Ovary (tissue), 9 donors: ENCODE results near the gene ADCY1. TPM values are rescaled to one million over a fixed set of nuclear protein-coding genes. Genes with fewer than 3 reads are reported as not detected.

Experiments used
- DNase-seq, 5 donors: peaks; one replicate each; pipeline ENCODE4 v3.0.0-alpha.2; 2019 to 2020
- H3K27ac ChIP-seq, 2 donors: fragments of 200-600 bp; one replicate each; pipeline versions ENCODE4 v1.5.1 to v1.8.0; 2019 to 2022
- H3K27me3 ChIP-seq: fragments of 200-600 bp; one replicate; pipeline ENCODE4 v1.8.0; 2022
- H3K36me3 ChIP-seq: fragments of 200-600 bp; sonication (generic); one replicate; pipeline ENCODE4 v1.5.1; 2019
- H3K4me1 ChIP-seq: one replicate; pipeline ENCODE4 v1.8.1; 2013; ENCODE audit warnings: mild to moderate bottlenecking, moderate library complexity; ENCODE audit not compliant: insufficient read depth
- H3K4me3 ChIP-seq: fragments of 200-600 bp; sonication (generic); one replicate; pipeline ENCODE4 v1.5.1; 2017
- H3K9me3 ChIP-seq, 2 donors: fragments of 200-600 bp in 1 of 2; sonication (generic) in 1 of 2; one replicate each; pipeline versions ENCODE4 v1.5.1 to v1.8.1; 2013 to 2019; ENCODE audit warnings: mild to moderate bottlenecking in 1 of 2, moderate library complexity in 1 of 2
- CTCF ChIP-seq, 3 donors: fragments of 450-650 bp in 2 of 3; fragments of 200-600 bp in 1 of 3; IDR thresholded peaks; one replicate each; pipeline versions ENCODE4 v1.5.1 to v1.8.0; 2016 to 2022; ENCODE audit warnings: antibody characterized with exemption in 3 of 3, mild to moderate bottlenecking in 1 of 3
- EP300 ChIP-seq: sonication (generic); formaldehyde crosslinking; IDR thresholded peaks from one replicate; pipeline ENCODE4 v1.6.1; 2017; ENCODE audit warnings: antibody characterized with exemption
- POLR2A ChIP-seq: fragments of 450-650 bp; IDR thresholded peaks from one replicate; pipeline ENCODE4 v1.6.1; 2017; ENCODE audit warnings: antibody characterized with exemption, mild to moderate bottlenecking, moderate library complexity
- WGBS, 3 donors: extraction: QIAGEN DNeasy Blood & Tissue Kit in 1 of 3; methylation state at CpG; one replicate each; pipeline versions ENCODE4 v1.1.5 to v1.1.7; 2013 to 2017; 5-methylcytosine and 5-hydroxymethylcytosine counted together
- intact Hi-C, 4 donors: fragments of 100-400 bp; cut with DNase I; formaldehyde crosslinking; loops; one replicate each; pipeline versions ENCODE4 v1.11.0 to v1.15.1; 2022 to 2023
- polyA plus RNA-seq, 2 donors: library from polyadenylated mRNA; stranded (reverse); fragments of 200-250 nt in 1 of 2; fragments of 350-450 nt in 1 of 2; fragmentation: Illumina TruSeq in 1 of 2; extraction: RNeasy Lipid Tissue Mini Kit (QIAGEN cat#74804) in 1 of 2; gene quantifications; one replicate each; pipeline ENCODE4 v1.2.3, GENCODE V29; 2013 to 2014
- total RNA-seq, 7 donors: library from RNA; depleted of rRNA in 2 of 7; stranded (reverse); fragments of >200 nt in 2 of 7; fragmentation: NEBNext Ultra II Directional in 3 of 7; extraction: Animal tissue kit (Norgen Biotek cat#: 25700) in 3 of 7; gene quantifications; one replicate each; pipeline versions ENCODE4 v1.1.0 to v1.2.4, GENCODE V29; 2016 to 2023
- donor health status: DM: no; HTN: no; CAD: no; lungs with moderate emphysema.
- donor health status: DM: no; HTN: no; CAD: no.
- donor health status: Bipolar disorder and iron deficiency.
- donor health status: DM: yes; HTN: yes; CAD: no.
- donor health status: DM: no; HTN: no; CAD: no.
- donor health status: DM: yes; HTN: yes; CAD: no.

ADCY1 gene
- total and polyA plus RNA-seq, 9 donors = 0.40 to 3.7 (median 1.7) TPM

- TF ChIP-seq EP300 (no peak), CTCF (IDR thresholded peaks at IDR 0.05) (no peak), POLR2A (no peak)
- DNase-seq = no peak
- Histone ChIP-seq H3K27me3 (no peaks in the 10 kb centered on the region), H3K36me3 (no peaks in the 10 kb centered on the region), H3K27ac (no peak overlapping the region), H3K4me1 (no peaks in the 10 kb centered on the region), H3K4me3 (no peak overlapping the region), H3K9me3 (no peaks in the 10 kb centered on the region)
- intact Hi-C loops = no loop called here
- 86 to 90% (median 89%) methylated on average over 2 of the region's 2 CpGs for WGBS, 3 donors
Observed at GRCh38 chr7:45656431-45656830, 82.3 kb downstream of the ADCY1 start.

DNA sequence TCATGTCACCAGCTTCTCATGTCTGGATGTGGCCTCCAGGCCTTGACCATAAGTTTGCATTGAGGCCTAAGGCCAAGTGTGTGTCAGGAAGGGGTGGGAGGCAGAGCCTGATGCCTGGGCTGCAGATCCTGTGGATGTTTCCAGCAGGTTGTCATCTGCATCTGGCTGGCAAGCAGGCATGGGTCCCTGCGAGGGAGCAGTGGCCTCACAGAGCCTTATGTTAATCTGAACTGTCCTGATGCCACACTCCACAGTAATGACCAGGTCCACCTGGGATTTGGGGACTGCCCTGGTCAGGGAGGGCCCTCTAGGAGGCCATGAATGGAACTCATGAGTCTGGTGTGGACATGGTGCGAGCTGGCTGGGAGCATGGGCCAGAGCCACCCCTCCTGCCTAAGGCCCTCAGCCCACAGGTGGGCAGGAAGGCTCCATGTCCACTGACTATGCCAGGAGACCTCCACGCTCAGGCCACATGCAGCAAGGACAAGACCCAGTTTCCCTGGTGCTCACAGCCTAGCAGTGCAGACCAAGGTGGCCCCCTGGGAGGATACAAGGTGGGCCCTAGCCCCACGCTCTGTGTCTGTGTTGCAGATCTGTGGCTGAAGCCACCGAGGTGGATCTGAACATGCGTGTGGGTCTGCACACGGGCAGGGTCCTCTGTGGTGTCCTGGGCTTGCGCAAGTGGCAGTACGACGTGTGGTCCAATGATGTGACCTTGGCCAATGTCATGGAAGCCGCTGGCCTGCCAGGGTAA, 83.1 kb downstream of the ADCY1 start:
- H3K36me3 ChIP-seq = no peaks in the 10 kb centered on the region
- H3K4me3 ChIP-seq = no peak overlapping the region
- DNase-seq = no peak
- 90 to 95% (median 91%) methylated on average over 10 to 11 of the region's 11 CpGs for WGBS, 3 donors
- H3K27me3 ChIP-seq = no peaks in the 10 kb centered on the region
- intact Hi-C loops = no loop called here
- TF ChIP-seq CTCF (IDR thresholded peaks at IDR 0.05) = no peak
- TF ChIP-seq POLR2A = no peak
- no peak for TF ChIP-seq EP300
- no peaks in the 10 kb centered on the region for H3K4me1 ChIP-seq
- no peaks in the 10 kb centered on the region for H3K9me3 ChIP-seq
- no peak overlapping the region for H3K27ac ChIP-seq

DNA sequence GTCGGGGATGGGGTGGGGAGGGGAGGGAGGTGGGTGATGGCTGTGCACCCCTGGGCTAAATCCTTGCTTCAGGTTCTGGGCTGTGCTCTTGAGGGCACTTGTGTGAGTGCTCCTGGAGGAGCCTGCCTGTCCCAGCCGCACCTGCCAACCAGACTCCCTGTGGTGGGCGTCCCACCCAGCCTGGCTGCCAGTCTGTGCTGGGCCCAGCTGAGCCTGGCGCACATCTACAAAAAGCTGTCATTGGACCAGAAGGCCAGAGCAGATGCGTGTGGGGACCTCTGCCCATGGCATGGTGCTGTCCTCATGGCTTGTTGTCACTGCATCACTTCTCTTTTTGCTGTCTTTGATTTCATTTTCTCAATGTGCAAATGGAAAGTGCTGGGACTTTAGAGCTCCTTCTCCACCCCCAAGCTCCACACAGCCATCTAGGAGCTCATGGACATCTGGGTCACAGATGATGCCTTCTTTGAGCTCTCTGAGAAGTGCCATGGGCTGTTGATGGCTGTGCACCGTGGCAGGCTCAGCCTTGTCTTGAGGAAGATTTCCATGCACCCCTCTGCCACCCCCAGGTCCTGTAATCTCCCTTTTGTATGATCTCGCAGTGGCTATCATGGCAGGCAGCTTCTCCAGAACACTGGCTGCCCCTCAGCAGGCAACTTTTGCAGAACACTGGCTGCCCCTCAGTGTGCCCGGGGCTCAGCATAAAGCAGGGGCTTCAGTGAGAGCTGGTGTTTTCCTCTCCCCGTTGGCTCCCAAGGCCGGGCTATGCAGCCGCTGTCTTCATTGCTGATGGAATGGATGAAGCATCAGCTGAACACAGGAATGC, 83.9 kb downstream of the ADCY1 start:
- intact Hi-C loops = no loop called here
- DNase-seq = no peak

More for the DNA sequence above, 83.9 kb downstream of the ADCY1 start:
- no peaks in the 10 kb centered on the region for H3K4me1 ChIP-seq
- H3K27ac ChIP-seq = no peak overlapping the region
- no peak overlapping the region for H3K4me3 ChIP-seq
- WGBS, 3 donors = 81 to 90% (median 85%) methylated on average over 11 of the region's 11 CpGs
- no peaks in the 10 kb centered on the region for H3K27me3 ChIP-seq
- no peaks in the 10 kb centered on the region for H3K36me3 ChIP-seq
- TF ChIP-seq CTCF (IDR thresholded peaks at IDR 0.05) = no peak
- no peak for TF ChIP-seq POLR2A
- TF ChIP-seq EP300 = no peak
- H3K9me3 ChIP-seq = no peaks in the 10 kb centered on the region
